ENCODE results near the gene TP53BP2.

GRCh38 chr1:223747838-223748335 lies 97.9 kb downstream of the TP53BP2 start:
- TF ChIP-seq CTCF (IDR thresholded peaks at IDR 0.05; ENCODE audit: low read depth, low read length) (no peak), EZH2phosphoT487 (IDR thresholded peaks at IDR 0.05; ENCODE audit: low read depth) (no peak)

Measured in OCI-LY3 (cell line).